Caco-2 (cell line): ENCODE measurements around the gene AQR. TPM values are rescaled to one million over a fixed set of nuclear protein-coding genes. Genes with fewer than 3 reads are reported as not detected.
"Not testable (repeated sequence)": the region's sequence is repeated elsewhere in the genome, so short reads cannot be mapped to it uniquely, and the experiment has no call there.

ENCODE experiments used
- BruUV-seq: library from RNA; stranded (reverse); fragments of 400-500 nt; replicated peaks from 2 replicates; lab custom pipeline; 2021; lab: Mats Ljungman, UMichigan
- CTCF ChIA-PET: fragments of 300-600 bp; sonication (Branson Sonifier 250); formaldehyde crosslinking; loops from one replicate; lab custom pipeline; 2022; ENCODE audit warnings: antibody characterized with exemption; lab: Charles Lee
- POLR2A ChIA-PET: fragments of 300-600 bp; sonication (Branson Sonifier 250); formaldehyde crosslinking; loops from one replicate; lab custom pipeline; 2022; ENCODE audit warnings: antibody characterized with exemption; lab: Charles Lee
- DNase-seq, 2 experiments: peaks; one replicate each; pipeline versions ENCODE4 v3.0.0 to v3.0.0-alpha.2; 2020 to 2022
- H3K27me3 ChIP-seq: replicated peaks from 2 replicates; pipeline ENCODE4 v1.6.0; 2011; ENCODE audit warnings: low read length; ENCODE audit not compliant: control insufficient read depth, insufficient read depth
- H3K36me3 ChIP-seq: 2 replicates; pipeline ENCODE4 v1.5.1; 2011; ENCODE audit warnings: low read length; ENCODE audit not compliant: control insufficient read depth, insufficient read depth
- H3K4me1 ChIP-seq: fragments of 250-450 bp; sonication (Bioruptor Pico); 2 replicates; pipeline ENCODE4 v1.5.1; 2020; ENCODE audit warnings: mild to moderate bottlenecking
- H3K4me3 ChIP-seq: 2 replicates; pipeline ENCODE4 v1.5.1; 2011; ENCODE audit warnings: low read depth, mild to moderate bottlenecking, control low read depth, low read length
- H3K9me3 ChIP-seq: fragments of 250-450 bp; sonication (Bioruptor Pico); 2 replicates; pipeline ENCODE4 v1.5.1; 2020; ENCODE audit warnings: mild to moderate bottlenecking, moderate library complexity
- H3K27ac Mint-ChIP-seq: one replicate; pipeline ENCODE4 v1.8.0; 2022; ENCODE audit warnings: mixed read lengths; ENCODE audit not compliant: unreplicated experiment
- H3K27me3 Mint-ChIP-seq: one replicate; pipeline ENCODE4 v1.8.0; 2022; ENCODE audit warnings: mixed read lengths; ENCODE audit not compliant: insufficient read depth, unreplicated experiment
- H3K36me3 Mint-ChIP-seq: one replicate; pipeline ENCODE4 v1.8.0; 2022; ENCODE audit warnings: mild to moderate bottlenecking, mixed read lengths; ENCODE audit not compliant: insufficient read depth, unreplicated experiment
- H3K4me1 Mint-ChIP-seq: one replicate; pipeline ENCODE4 v1.8.0; 2022; ENCODE audit warnings: low read depth, mixed read lengths; ENCODE audit not compliant: unreplicated experiment
- H3K4me3 Mint-ChIP-seq: one replicate; pipeline ENCODE4 v1.8.0; 2022; ENCODE audit warnings: mild to moderate bottlenecking, moderate library complexity, mixed read lengths; ENCODE audit not compliant: unreplicated experiment
- H3K9me3 Mint-ChIP-seq: one replicate; pipeline ENCODE4 v1.8.0; 2022; ENCODE audit warnings: mixed read lengths; ENCODE audit not compliant: unreplicated experiment
- intact Hi-C: fragments of 100-400 bp; cut with micrococcal nuclease; formaldehyde crosslinking; loops from one replicate; pipeline ENCODE4 v1.10.0; 2022; ENCODE audit not compliant: unreplicated experiment
- total RNA-seq: library from RNA; stranded (reverse); gene quantifications from 2 replicates; pipeline ENCODE4 v1.2.3, GENCODE V29; 2022
- TF ChIP-seq, protein P1 (sequence below), 2 experiments: fragments of 200-600 bp in 1 of 2; IDR thresholded peaks; 1 replicate in 1 of 2; 2 replicates in 1 of 2; pipeline versions ENCODE4 v1.5.1 to v1.8.0; 2011 to 2022; ENCODE audit warnings: antibody characterized with exemption in 1 of 2, control low read depth in 1 of 2, inconsistent platforms in 1 of 2, low read depth in 1 of 2, low read length in 1 of 2, mild to moderate bottlenecking in 1 of 2, moderate library complexity in 1 of 2; ENCODE audit not compliant: insufficient read depth in 1 of 2, severe bottlenecking in 1 of 2, unreplicated experiment in 1 of 2

Gene AQR
- total RNA-seq, 1 experiment from 2014 or later, result 27.7 TPM

DNA sequence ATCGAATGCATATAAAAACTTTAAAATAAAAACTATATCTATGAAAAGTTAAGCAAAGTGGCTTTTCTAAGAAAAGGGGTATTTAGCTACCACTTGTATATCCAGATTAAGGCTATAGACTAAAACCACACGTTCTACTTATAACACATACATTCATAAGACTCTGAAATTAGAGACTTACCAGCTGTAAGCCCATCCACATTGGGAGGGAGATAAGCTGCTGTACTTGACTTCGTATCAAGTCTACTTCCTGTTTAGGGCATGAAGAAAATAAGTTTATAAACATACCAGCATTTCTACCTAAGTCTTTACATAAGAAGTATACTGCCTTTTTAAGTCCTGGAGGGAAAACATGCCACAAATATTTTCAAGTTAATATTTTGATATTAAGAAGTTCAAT, 27.7 kb downstream of the AQR start:
- H3K4me1 ChIP-seq, result no peaks in the 10 kb centered on the region
- BruUV-seq, result no TSS peak
- no peak overlapping the region for H3K4me3 ChIP-seq
- H3K9me3 ChIP-seq, result no peaks in the 10 kb centered on the region
- H3K27me3 Mint-ChIP-seq, result no peaks in the 10 kb centered on the region
- CTCF ChIA-PET, result interaction anchor here (1.3 kb wide), 1 partner anchor 27 kb away, joined by 3 read pairs; the partner anchor contains the start of gene AQR
- intact Hi-C loops, result no loop called here
- DNase-seq, result no peak
- POLR2A ChIA-PET, result no interaction called here
- TF ChIP-seq, protein P1, sequence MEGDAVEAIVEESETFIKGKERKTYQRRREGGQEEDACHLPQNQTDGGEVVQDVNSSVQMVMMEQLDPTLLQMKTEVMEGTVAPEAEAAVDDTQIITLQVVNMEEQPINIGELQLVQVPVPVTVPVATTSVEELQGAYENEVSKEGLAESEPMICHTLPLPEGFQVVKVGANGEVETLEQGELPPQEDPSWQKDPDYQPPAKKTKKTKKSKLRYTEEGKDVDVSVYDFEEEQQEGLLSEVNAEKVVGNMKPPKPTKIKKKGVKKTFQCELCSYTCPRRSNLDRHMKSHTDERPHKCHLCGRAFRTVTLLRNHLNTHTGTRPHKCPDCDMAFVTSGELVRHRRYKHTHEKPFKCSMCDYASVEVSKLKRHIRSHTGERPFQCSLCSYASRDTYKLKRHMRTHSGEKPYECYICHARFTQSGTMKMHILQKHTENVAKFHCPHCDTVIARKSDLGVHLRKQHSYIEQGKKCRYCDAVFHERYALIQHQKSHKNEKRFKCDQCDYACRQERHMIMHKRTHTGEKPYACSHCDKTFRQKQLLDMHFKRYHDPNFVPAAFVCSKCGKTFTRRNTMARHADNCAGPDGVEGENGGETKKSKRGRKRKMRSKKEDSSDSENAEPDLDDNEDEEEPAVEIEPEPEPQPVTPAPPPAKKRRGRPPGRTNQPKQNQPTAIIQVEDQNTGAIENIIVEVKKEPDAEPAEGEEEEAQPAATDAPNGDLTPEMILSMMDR (IDR thresholded peaks at IDR 0.05; ENCODE audit: insufficient read depth in 1 of 2, low read depth in 1 of 2, low read length in 1 of 2, severe bottlenecking in 1 of 2, unreplicated experiment in 1 of 2), result no peak
- H3K36me3 Mint-ChIP-seq, result peaks cover 36% of the 10 kb centered on the region
- no peaks in the 10 kb centered on the region for H3K9me3 Mint-ChIP-seq
- no peaks in the 10 kb centered on the region for H3K27me3 ChIP-seq
- no peak overlapping the region for H3K4me3 Mint-ChIP-seq
- H3K4me1 Mint-ChIP-seq, result no peaks in the 10 kb centered on the region
- no peak overlapping the region for H3K27ac Mint-ChIP-seq
- H3K36me3 ChIP-seq, result no peaks in the 10 kb centered on the region

DNA sequence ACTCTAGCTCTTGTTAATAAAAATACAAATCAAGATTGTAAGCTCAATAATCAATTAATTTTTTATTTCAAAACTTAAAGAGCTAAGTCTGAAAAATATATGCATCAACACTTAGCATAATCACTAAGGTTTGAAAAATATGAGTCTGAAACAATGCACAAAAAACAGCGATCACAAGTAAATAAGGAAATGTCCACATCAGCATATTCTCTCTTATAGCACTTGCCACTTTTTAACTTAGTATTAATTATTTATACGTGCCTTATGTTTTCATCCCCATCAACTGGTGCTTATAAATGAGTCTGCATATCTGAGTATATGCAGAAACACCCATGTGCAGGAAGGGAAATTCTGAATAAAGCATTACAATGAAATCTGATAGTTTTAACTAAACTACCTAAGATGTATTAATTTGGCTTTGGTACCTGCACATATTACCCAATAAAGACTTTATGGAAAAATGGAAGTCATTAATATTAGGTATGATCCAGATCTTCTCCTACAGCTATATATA, 28.3 kb downstream of the AQR start:
- no peaks in the 10 kb centered on the region for H3K27me3 ChIP-seq
- POLR2A ChIA-PET, result no interaction called here
- H3K9me3 ChIP-seq, result no peaks in the 10 kb centered on the region
- Mint-ChIP-seq H3K4me3 (no peak overlapping the region), H3K9me3 (no peaks in the 10 kb centered on the region), H3K4me1 (no peaks in the 10 kb centered on the region), H3K36me3 (peaks cover 38% of the 10 kb centered on the region), H3K27ac (no peak overlapping the region), H3K27me3 (no peaks in the 10 kb centered on the region)
- TF ChIP-seq, protein P1 (IDR thresholded peaks at IDR 0.05; ENCODE audit: insufficient read depth in 1 of 2, low read depth in 1 of 2, low read length in 1 of 2, severe bottlenecking in 1 of 2, unreplicated experiment in 1 of 2), result no peak
- no peaks in the 10 kb centered on the region for H3K36me3 ChIP-seq
- DNase-seq, result no peak
- H3K4me3 ChIP-seq, result no peak overlapping the region
- BruUV-seq, result no TSS peak
- CTCF ChIA-PET, result no interaction called here
- intact Hi-C loops, result no loop called here
- H3K4me1 ChIP-seq, result no peaks in the 10 kb centered on the region

DNA sequence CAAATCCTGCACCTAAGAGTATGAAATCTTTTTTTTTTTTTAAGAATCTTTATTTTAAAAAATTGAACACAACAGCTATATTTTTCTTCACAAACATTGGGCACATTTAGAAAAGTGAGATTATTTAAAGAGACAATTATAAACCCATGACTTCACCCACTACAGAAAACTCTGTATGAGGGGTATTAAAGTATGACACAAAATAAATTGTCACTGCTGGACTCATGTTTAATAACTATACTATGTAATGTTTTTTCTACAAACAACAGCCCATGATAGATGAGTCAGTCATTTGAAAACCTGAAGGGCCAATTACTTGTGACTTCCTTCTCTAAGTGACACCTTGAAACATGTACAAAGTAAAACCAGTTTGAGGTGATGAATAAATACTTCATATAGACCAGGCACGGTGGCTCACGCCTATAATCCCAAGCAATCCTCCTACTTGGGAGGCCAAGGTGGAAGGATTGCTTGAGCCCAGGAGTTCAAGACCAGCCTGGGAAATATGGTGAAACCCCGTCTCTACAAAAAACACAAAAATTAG, 36.0 kb downstream of the AQR start:
- no TSS peak for BruUV-seq
- POLR2A ChIA-PET, result no interaction called here
- H3K9me3 ChIP-seq, result no peaks in the 10 kb centered on the region
- CTCF ChIA-PET, result no interaction called here
- TF ChIP-seq, protein P1 (IDR thresholded peaks at IDR 0.05; ENCODE audit: insufficient read depth in 1 of 2, low read depth in 1 of 2, low read length in 1 of 2, severe bottlenecking in 1 of 2, unreplicated experiment in 1 of 2), result no peak
- Mint-ChIP-seq H3K9me3 (no peaks in the 10 kb centered on the region), H3K4me3 (no peak overlapping the region), H3K4me1 (no peaks in the 10 kb centered on the region), H3K27me3 (no peaks in the 10 kb centered on the region), H3K27ac (no peak overlapping the region), H3K36me3 (peaks cover 47% of the 10 kb centered on the region)
- no peak for DNase-seq
- intact Hi-C loops, result no loop called here
- H3K4me1 ChIP-seq, result no peaks in the 10 kb centered on the region
- H3K4me3 ChIP-seq, result no peak overlapping the region
- no peaks in the 10 kb centered on the region; the same call in 1 of the 2 replicates for H3K36me3 ChIP-seq
- no peaks in the 10 kb centered on the region for H3K27me3 ChIP-seq

DNA sequence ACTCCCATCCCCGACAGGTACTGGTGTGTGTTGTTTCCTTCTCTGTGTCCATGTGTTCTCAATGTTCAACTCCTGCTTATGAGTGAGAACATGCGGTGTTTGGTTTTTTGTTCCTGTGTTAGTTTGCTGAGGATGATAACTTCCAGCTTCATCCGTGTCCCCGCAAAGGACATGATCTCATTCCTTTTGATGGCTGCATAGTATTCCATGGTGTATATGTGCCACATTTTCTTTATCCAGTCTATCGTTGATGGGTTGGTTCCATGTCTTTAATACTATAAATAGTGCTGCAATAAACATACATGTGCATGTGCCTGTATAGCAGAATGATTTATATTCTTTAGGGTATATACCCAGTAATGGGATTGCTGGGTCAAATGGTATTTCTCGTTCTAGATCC, 41.2 kb downstream of the AQR start:
- H3K9me3 Mint-ChIP-seq, DNase-seq, H3K4me3 ChIP-seq, POLR2A ChIA-PET, H3K27me3 Mint-ChIP-seq, H3K27ac Mint-ChIP-seq, CTCF ChIA-PET, H3K9me3 ChIP-seq, H3K4me3 Mint-ChIP-seq, H3K4me1 Mint-ChIP-seq, H3K36me3 ChIP-seq, intact Hi-C loops, H3K4me1 ChIP-seq, H3K27me3 ChIP-seq: not testable (repeated sequence)
- TSS peak; percentile 53 for BruUV-seq
- H3K36me3 Mint-ChIP-seq, result peaks cover 62% of the 10 kb centered on the region
